Measurements from ENCODE around the gene CHD5. TPM values are rescaled to one million over a fixed set of nuclear protein-coding genes. Genes with fewer than 3 reads are reported as not detected.
"Not testable (repeated sequence)": the region's sequence is repeated elsewhere in the genome, so short reads cannot be mapped to it uniquely, and the experiment has no call there.

Gene CHD5
- total RNA-seq, 2 donors from 2014 or later, result 0.07 to 2.0 TPM

DNA sequence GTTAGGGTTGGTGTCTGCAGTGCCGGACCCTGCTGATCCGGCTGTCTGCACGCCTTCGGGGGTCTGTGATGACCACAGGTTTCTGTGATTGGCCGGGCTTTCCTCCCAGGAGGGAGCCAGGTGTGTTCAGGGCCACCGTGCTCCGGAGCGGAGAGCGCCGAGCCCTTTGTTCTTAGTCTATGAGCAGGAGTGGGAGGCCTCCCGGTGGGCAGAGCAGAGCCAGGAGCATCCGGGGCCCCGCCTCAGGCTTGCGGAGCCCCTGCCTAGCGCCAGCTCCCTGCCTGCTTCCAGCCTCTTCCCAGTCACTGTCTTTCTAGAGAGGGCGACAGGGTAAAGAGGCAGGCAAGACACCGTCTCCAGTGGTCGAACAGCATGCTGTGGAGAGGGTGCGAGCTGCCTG is 102.6 kb downstream of the CHD5 start:
- H3K4me3 ChIP-seq, result no peak overlapping the region
- TF ChIP-seq CTCF (IDR thresholded peaks at IDR 0.05), result no peak
- H3K4me1 ChIP-seq, result peaks cover 0 to 1% of the 10 kb centered on the region in 2 donors
- H3K9me3 ChIP-seq, result no peaks in the 10 kb centered on the region
- H3K36me3 ChIP-seq, result no peaks in the 10 kb centered on the region
- no peaks in the 10 kb centered on the region for H3K27me3 ChIP-seq
- H3K27ac ChIP-seq, result no peak overlapping the region
- no peak for DNase-seq (ENCODE audit: low spot score)

GRCh38 chr1:6077061-6077460 is 103.1 kb downstream of the CHD5 start:
- H3K4me3 ChIP-seq; H3K36me3 ChIP-seq; DNase-seq (ENCODE audit: low spot score); H3K27me3 ChIP-seq; H3K27ac ChIP-seq; H3K4me1 ChIP-seq; H3K9me3 ChIP-seq: not testable (repeated sequence)

DNA sequence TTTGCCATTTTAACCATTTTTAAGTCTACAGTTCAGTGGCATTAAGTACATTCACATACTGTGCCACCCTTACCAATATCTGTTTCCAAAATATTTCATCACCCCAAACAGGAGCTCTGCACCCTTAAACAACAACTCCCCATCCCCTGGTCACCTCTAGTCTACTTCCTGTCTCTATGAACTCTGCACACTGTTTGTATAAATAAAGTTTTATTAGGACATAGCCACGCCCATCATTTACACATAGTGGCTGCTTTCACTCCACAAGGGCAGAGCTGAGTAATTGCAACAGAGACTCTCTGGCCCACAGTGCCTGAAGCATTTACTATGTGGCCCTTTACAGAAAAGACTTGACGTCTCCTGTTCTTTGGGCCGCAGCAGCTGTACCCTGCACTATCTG is 104.4 kb downstream of the CHD5 start:
- H3K4me3 ChIP-seq, result no peak overlapping the region
- H3K36me3 ChIP-seq, result no peaks in the 10 kb centered on the region
- TF ChIP-seq CTCF (IDR thresholded peaks at IDR 0.05), result no peak
- no peaks in the 10 kb centered on the region for H3K4me1 ChIP-seq
- no peak overlapping the region for H3K27ac ChIP-seq
- no peaks in the 10 kb centered on the region for H3K9me3 ChIP-seq
- no peak for DNase-seq (ENCODE audit: low spot score)
- no peaks in the 10 kb centered on the region for H3K27me3 ChIP-seq

DNA sequence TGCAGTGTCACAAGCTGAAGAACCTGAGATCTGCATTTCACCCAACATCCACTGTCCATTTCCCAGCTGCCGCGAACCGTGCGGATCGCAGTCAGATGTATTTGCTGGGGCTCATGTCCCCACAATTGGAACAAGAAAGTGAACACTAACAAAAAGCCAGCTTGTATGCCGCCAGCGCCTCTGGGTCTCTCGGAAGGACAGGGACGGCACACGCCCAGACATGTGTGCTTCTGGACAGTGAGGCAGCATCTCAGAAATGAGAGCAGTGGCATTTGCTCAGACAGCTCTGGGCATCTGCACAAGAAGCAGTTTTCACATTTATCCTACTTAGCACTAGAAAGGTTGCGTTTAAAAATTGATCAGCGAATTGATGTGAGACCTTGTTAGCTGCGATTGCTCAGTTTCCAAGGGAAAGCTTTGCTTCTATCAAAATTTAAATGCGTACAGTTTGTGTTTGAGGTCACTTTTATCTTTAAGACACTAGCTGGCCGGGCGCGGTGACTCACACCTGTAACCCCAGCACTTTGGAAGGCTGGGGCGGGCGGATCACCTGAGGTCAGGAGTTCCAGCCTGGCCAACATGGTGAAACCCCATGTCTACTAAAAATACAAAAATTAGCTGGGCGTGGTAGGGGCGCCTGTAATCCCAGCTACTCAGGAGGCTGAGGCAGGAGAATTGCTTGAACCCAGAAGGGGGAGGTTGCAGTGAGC is 105.8 kb downstream of the CHD5 start:
- Histone ChIP-seq H3K9me3 (no peaks in the 10 kb centered on the region), H3K27ac (no peak overlapping the region), H3K4me3 (no peak overlapping the region), H3K36me3 (no peaks in the 10 kb centered on the region), H3K27me3 (no peaks in the 10 kb centered on the region), H3K4me1 (no peaks in the 10 kb centered on the region)
- no peak for DNase-seq (ENCODE audit: low spot score)
- TF ChIP-seq CTCF (IDR thresholded peaks at IDR 0.05), result no peak

- no peaks in the 10 kb centered on the region for H3K9me3 ChIP-seq
- no peak for DNase-seq (ENCODE audit: low spot score)
- no peak for TF ChIP-seq CTCF (IDR thresholded peaks at IDR 0.05)
- no peaks in the 10 kb centered on the region for H3K36me3 ChIP-seq
- no peak overlapping the region for H3K27ac ChIP-seq
- H3K27me3 ChIP-seq, result no peaks in the 10 kb centered on the region
- H3K4me3 ChIP-seq, result no peak overlapping the region
- no peaks in the 10 kb centered on the region for H3K4me1 ChIP-seq
Observed at GRCh38 chr1:6073480-6074053, 106.6 kb downstream of the CHD5 start.

DNA sequence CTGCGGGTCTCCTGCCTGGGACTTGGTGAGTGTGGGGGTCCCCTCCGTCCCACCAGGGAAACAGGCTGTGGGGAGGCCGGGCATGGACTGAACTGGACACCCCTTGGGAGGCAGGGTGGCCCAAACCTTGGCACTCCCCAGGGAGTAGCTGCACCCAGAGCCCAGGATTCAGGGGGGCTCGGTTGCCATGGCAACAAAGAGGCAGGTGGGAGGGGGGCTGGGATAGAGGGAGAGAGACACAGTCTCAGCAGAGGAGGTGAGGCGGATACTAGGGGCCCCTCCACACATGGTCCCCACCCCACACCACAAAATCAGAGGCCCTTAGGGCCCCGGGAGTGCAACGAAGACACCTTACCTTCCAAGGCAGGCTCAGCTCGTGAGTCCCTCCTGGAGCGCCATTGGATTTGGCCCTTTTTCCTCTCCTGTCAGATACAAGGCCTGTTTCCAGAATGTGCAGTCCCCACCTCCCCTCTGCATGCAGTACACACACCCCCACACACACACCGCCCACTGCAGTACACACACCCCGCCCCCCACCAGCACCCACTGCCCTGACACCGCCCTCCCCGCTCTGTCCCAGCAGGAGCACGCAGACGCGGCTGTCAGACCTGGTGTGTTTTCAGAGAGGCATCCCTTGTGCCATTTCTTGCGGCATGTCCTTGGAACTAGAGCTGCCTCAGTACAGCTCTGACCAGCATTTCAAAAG is 107.2 kb downstream of the CHD5 start:
- no peak for TF ChIP-seq CTCF (IDR thresholded peaks at IDR 0.05)
- H3K36me3 ChIP-seq, result no peaks in the 10 kb centered on the region
- no peak overlapping the region for H3K27ac ChIP-seq
- no peak overlapping the region for H3K4me3 ChIP-seq
- no peaks in the 10 kb centered on the region for H3K4me1 ChIP-seq
- no peaks in the 10 kb centered on the region for H3K27me3 ChIP-seq
- no peaks in the 10 kb centered on the region for H3K9me3 ChIP-seq
- DNase-seq (ENCODE audit: low spot score), result no peak

Measured in right atrium auricular region (tissue), 2 donors.